ENCODE measurements around the gene TSPOAP1. TPM values are rescaled to one million over a fixed set of nuclear protein-coding genes. Genes with fewer than 3 reads are reported as not detected.

Gene TSPOAP1
- total RNA-seq, 1 donor from 2014 or later: 21.0 TPM

- H3K36me3 ChIP-seq: no peaks in the 10 kb centered on the region
- no peaks in the 10 kb centered on the region for H3K9me3 ChIP-seq
- ATAC-seq (no peak), DNase-seq (no peak)
- no peak overlapping the region for H3K4me3 ChIP-seq
- no peak overlapping the region for H3K27ac ChIP-seq
- peak; percentile 6 for TF ChIP-seq CTCF (IDR thresholded peaks at IDR 0.05)
- H3K27me3 ChIP-seq: peaks cover 28% of the 10 kb centered on the region
- intact Hi-C loops (cut with DNase I): no loop called here
- no peaks in the 10 kb centered on the region for H3K4me1 ChIP-seq
Measured at GRCh38 chr17:58254803-58255202, 73.8 kb downstream of the TSPOAP1 start.

DNA sequence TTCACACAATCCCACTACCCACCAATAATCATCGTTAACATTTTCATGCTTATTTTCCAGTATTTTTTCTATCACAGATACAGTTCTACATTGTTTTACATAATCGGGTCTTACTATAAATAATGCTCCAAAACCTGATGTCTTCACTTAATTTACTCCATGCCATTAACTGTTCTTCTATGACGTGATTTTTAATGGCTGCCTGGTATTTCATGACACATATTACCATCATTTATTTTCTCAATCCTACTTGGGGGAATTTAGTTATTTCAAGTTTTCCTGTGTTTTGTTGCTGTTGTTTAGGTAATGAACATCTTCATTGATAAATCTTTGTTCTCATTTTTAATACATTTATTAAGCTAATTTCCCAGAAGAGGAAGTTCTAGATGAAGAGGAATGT is 75.5 kb downstream of the TSPOAP1 start:
- Histone ChIP-seq H3K36me3 (no peaks in the 10 kb centered on the region), H3K27ac (no peak overlapping the region), H3K4me1 (peaks cover 7% of the 10 kb centered on the region), H3K4me3 (no peak overlapping the region), H3K9me3 (no peaks in the 10 kb centered on the region), H3K27me3 (peaks cover 24% of the 10 kb centered on the region)
- ATAC-seq (no peak), DNase-seq (no peak)
- no peak for TF ChIP-seq CTCF (IDR thresholded peaks at IDR 0.05)
- intact Hi-C loops (cut with DNase I): no loop called here

DNA sequence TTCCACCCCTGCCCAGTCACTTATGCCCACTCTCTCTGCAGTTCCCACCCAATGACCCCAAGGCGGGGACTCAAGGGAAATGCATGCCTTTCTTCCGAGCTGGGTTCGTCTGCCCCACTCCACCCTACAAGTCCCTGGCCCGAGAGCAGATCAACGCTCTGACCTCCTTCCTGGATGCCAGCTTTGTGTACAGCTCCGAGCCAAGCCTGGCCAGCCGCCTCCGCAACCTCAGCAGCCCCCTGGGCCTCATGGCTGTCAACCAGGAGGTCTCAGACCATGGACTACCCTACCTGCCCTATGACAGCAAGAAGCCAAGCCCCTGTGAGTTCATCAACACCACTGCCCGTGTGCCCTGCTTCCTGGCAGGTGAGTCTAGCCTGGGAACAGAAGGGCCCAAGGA is 76.5 kb downstream of the TSPOAP1 start:
- H3K4me3 ChIP-seq: no peak overlapping the region
- no peak overlapping the region for H3K27ac ChIP-seq
- ATAC-seq (no peak), DNase-seq (no peak)
- H3K36me3 ChIP-seq: no peaks in the 10 kb centered on the region
- TF ChIP-seq CTCF (IDR thresholded peaks at IDR 0.05): no peak
- H3K27me3 ChIP-seq: peaks cover 21% of the 10 kb centered on the region
- intact Hi-C loops (cut with DNase I): no loop called here
- no peaks in the 10 kb centered on the region for H3K9me3 ChIP-seq
- peaks cover 7% of the 10 kb centered on the region for H3K4me1 ChIP-seq

Small RNA genes lying within 50 kb of the gene (microRNA-seq; reads per million reads assigned to microRNA genes)
- gene MIR4736 (ENCODE audit: borderline microRNAs expressed): not detected

Other genes starting within 250 kb of the TSPOAP1 start
- gene DYNLL2, start 245.4 kb downstream of the TSPOAP1 start, total RNA-seq: 37.8 TPM
- gene OR4D1, start 180.4 kb downstream of the TSPOAP1 start, total RNA-seq: not detected
- not detected for gene OR4D2, start 161.8 kb downstream of the TSPOAP1 start, total RNA-seq
- not detected for gene EPX, start 136.1 kb downstream of the TSPOAP1 start, total RNA-seq
- 15.9 TPM for gene MKS1, start 109.5 kb downstream of the TSPOAP1 start, total RNA-seq
- not detected for gene LPO, start 90.2 kb downstream of the TSPOAP1 start, total RNA-seq
- gene MPO, start 47.9 kb downstream of the TSPOAP1 start, total RNA-seq: 0.35 TPM
- gene SUPT4H1, start 23.4 kb upstream of the TSPOAP1 start, total RNA-seq: 82.4 TPM
- gene RNF43, start 88.7 kb upstream of the TSPOAP1 start, total RNA-seq: 7.5 TPM
- 0.20 TPM for gene HSF5, start 159.6 kb upstream of the TSPOAP1 start, total RNA-seq
- 40.9 TPM for gene MTMR4, start 185.8 kb upstream of the TSPOAP1 start, total RNA-seq